IMR-90 (cell line): ENCODE data around the gene HFM1. TPM values are rescaled to one million over a fixed set of nuclear protein-coding genes. Genes with fewer than 3 reads are reported as not detected.

Source experiments
- ATAC-seq: fragments of 200-7000 bp; cut with Tn5 transposase; 2 replicates; pipeline ENCODE4 v1.9.1; 2020; ENCODE audit warnings: low read depth, mild to moderate bottlenecking, moderate library complexity
- BruUV-seq: library from RNA; stranded (reverse); fragments of 400-500 nt; replicated peaks from 2 replicates; lab custom pipeline; 2021; lab: Mats Ljungman, UMichigan
- CTCF ChIA-PET: fragments of 300-600 bp; formaldehyde crosslinking; extraction: SDS; loops from one replicate; lab custom pipeline; 2021; ENCODE audit warnings: antibody characterized with exemption; lab: Yijun Ruan, JAX
- POLR2A ChIA-PET: fragments of 300-600 bp; sonication (Branson Sonifier 250); formaldehyde crosslinking; loops from one replicate; lab custom pipeline; 2022; ENCODE audit warnings: antibody characterized with exemption; ENCODE audit not compliant: unreplicated experiment; lab: Charles Lee
- DNase-seq: peaks from one replicate; pipeline ENCODE4 v3.0.0; 2013
- H2AFZ ChIP-seq: replicated peaks from 2 replicates; pipeline ENCODE3; 2013; ENCODE audit warnings: low read length, mild to moderate bottlenecking; ENCODE audit not compliant: poor library complexity
- H2AK5ac ChIP-seq: 2 replicates; pipeline ENCODE4 v1.6.1; 2013; ENCODE audit warnings: low read depth, low read length, inconsistent platforms
- H2AK9ac ChIP-seq: replicated peaks from 2 replicates; pipeline ENCODE3; 2013; ENCODE audit warnings: mild to moderate bottlenecking, low read depth, low read length, moderate library complexity; ENCODE audit not compliant: poor library complexity
- H2BK120ac ChIP-seq: 2 replicates; pipeline ENCODE4 v1.6.1; 2013; ENCODE audit warnings: low read depth, low read length, inconsistent platforms
- H2BK15ac ChIP-seq: 3 replicates; pipeline ENCODE4 v1.6.1; 2013; ENCODE audit warnings: low read depth, low read length, inconsistent platforms
- H2BK20ac ChIP-seq: 2 replicates; pipeline ENCODE4 v1.6.1; 2013; ENCODE audit warnings: low read depth, mild to moderate bottlenecking, inconsistent platforms, low read length, moderate library complexity
- H2BK5ac ChIP-seq: 2 replicates; pipeline ENCODE4 v1.6.1; 2013; ENCODE audit warnings: mild to moderate bottlenecking, low read depth, low read length, inconsistent platforms; ENCODE audit not compliant: poor library complexity, severe bottlenecking
- H3K14ac ChIP-seq: replicated peaks from 2 replicates; pipeline ENCODE4 v1.6.1; 2013; ENCODE audit warnings: low read depth, low read length, inconsistent platforms
- H3K18ac ChIP-seq: 2 replicates; pipeline ENCODE4 v1.6.1; 2013; ENCODE audit warnings: low read depth, low read length, control low read depth
- H3K23ac ChIP-seq: 2 replicates; pipeline ENCODE4 v1.6.1; 2013; ENCODE audit warnings: low read depth, low read length, inconsistent platforms
- H3K27ac ChIP-seq: 2 replicates; pipeline ENCODE4 v1.5.1; 2013; ENCODE audit warnings: mild to moderate bottlenecking, control low read depth, low read length; ENCODE audit not compliant: insufficient read depth
- H3K27me3 ChIP-seq: 2 replicates; pipeline ENCODE4 v1.6.1; 2013; ENCODE audit warnings: low read length; ENCODE audit not compliant: control insufficient read depth, insufficient read depth
- H3K36me3 ChIP-seq: 2 replicates; pipeline ENCODE4 v1.6.1; 2013; ENCODE audit warnings: low read length, mixed read lengths; ENCODE audit not compliant: control insufficient read depth, insufficient read depth
- H3K4ac ChIP-seq: 2 replicates; pipeline ENCODE4 v1.6.1; 2013; ENCODE audit warnings: low read depth, low read length, inconsistent platforms
- H3K4me1 ChIP-seq: 2 replicates; pipeline ENCODE4 v1.6.1; 2013; ENCODE audit warnings: low read length, mixed read lengths; ENCODE audit not compliant: control insufficient read depth, insufficient read depth
- H3K4me2 ChIP-seq: 2 replicates; pipeline ENCODE4 v1.6.1; 2013; ENCODE audit warnings: low read depth, mild to moderate bottlenecking, control low read depth, low read length, moderate library complexity
- H3K4me3 ChIP-seq: 2 replicates; pipeline ENCODE4 v1.5.1; 2013; ENCODE audit warnings: low read depth, mild to moderate bottlenecking, control low read depth, low read length, moderate library complexity; ENCODE audit not compliant: insufficient read depth
- H3K56ac ChIP-seq: 2 replicates; pipeline ENCODE4 v1.6.1; 2013; ENCODE audit warnings: low read length, inconsistent platforms; ENCODE audit not compliant: insufficient read depth; ENCODE audit errors: extremely low read depth
- H3K79me1 ChIP-seq, 2 experiments: 2 replicates each; pipeline ENCODE4 v1.6.1; 2013; ENCODE audit warnings: low read length in 2 of 2, inconsistent platforms in 1 of 2, low read depth in 1 of 2
- H3K9ac ChIP-seq: 2 replicates; pipeline ENCODE4 v1.6.1; 2013; ENCODE audit warnings: low read depth, low read length, control low read depth
- H3K9me1 ChIP-seq: 2 replicates; pipeline ENCODE4 v1.6.1; 2013; ENCODE audit warnings: low read length, inconsistent platforms; ENCODE audit not compliant: insufficient read depth
- H3K9me3 ChIP-seq: 2 replicates; pipeline ENCODE4 v1.6.1; 2013; ENCODE audit warnings: low read length; ENCODE audit not compliant: control insufficient read depth, insufficient read depth
- H4K20me1 ChIP-seq: 2 replicates; pipeline ENCODE4 v1.6.1; 2013; ENCODE audit warnings: low read length, inconsistent platforms; ENCODE audit not compliant: insufficient read depth
- H4K5ac ChIP-seq: 2 replicates; pipeline ENCODE4 v1.6.1; 2013; ENCODE audit warnings: mild to moderate bottlenecking, low read depth, low read length, control low read depth
- H4K8ac ChIP-seq, 2 experiments: 2 replicates each; pipeline ENCODE4 v1.6.1; 2013; ENCODE audit warnings: low read depth in 2 of 2, low read length in 2 of 2, control low read depth in 1 of 2, inconsistent platforms in 1 of 2
- H4K91ac ChIP-seq: 2 replicates; pipeline ENCODE4 v1.6.1; 2013; ENCODE audit warnings: low read depth, low read length, inconsistent platforms; ENCODE audit not compliant: insufficient read depth
- BHLHE40 ChIP-seq: fragments of 150-350 bp; IDR thresholded peaks from 2 replicates; pipeline ENCODE4 v1.6.1; 2016; ENCODE audit warnings: mild to moderate bottlenecking, low read depth, low read length
- CEBPB ChIP-seq: IDR thresholded peaks from 2 replicates; pipeline ENCODE4 v1.6.1; 2012; ENCODE audit warnings: low read depth, low read length, improper control_type of control experiment
- CHD1 ChIP-seq: IDR thresholded peaks from 2 replicates; pipeline ENCODE4 v1.6.1; 2012; ENCODE audit warnings: low read depth, low read length, improper control_type of control experiment
- ELK1 ChIP-seq: fragments of 150-350 bp; IDR thresholded peaks from 2 replicates; pipeline ENCODE4 v1.6.1; 2016; ENCODE audit warnings: low read depth, mild to moderate bottlenecking, low read length, moderate library complexity, borderline replicate concordance
- FOS ChIP-seq: fragments of 150-350 bp; IDR thresholded peaks from 2 replicates; pipeline ENCODE4 v1.6.1; 2016; ENCODE audit warnings: low read depth, low read length
- MAFK ChIP-seq: IDR thresholded peaks from 2 replicates; pipeline ENCODE4 v1.6.1; 2012; ENCODE audit warnings: low read depth, low read length, improper control_type of control experiment
- MAZ ChIP-seq: IDR thresholded peaks from 2 replicates; pipeline ENCODE4 v1.6.1; 2012; ENCODE audit warnings: low read depth, mild to moderate bottlenecking, low read length, improper control_type of control experiment, moderate library complexity, borderline replicate concordance
- MXI1 ChIP-seq: IDR thresholded peaks from 2 replicates; pipeline ENCODE4 v1.6.1; 2012; ENCODE audit warnings: low read depth, mild to moderate bottlenecking, low read length, moderate library complexity, borderline replicate concordance
- NFE2L2 ChIP-seq: fragments of 150-350 bp; IDR thresholded peaks from 2 replicates; pipeline ENCODE4 v1.6.1; 2016; ENCODE audit warnings: low read depth, mild to moderate bottlenecking, low read length
- POLR2A ChIP-seq: IDR thresholded peaks from 2 replicates; pipeline ENCODE4 v1.6.1; 2012; ENCODE audit warnings: mild to moderate bottlenecking, low read depth, low read length
- RAD21 ChIP-seq: IDR thresholded peaks from 2 replicates; pipeline ENCODE4 v1.6.1; 2012; ENCODE audit warnings: low read length, improper control_type of control experiment
- RCOR1 ChIP-seq: IDR thresholded peaks from 2 replicates; pipeline ENCODE4 v1.6.1; 2012; ENCODE audit warnings: mild to moderate bottlenecking, low read length, improper control_type of control experiment; ENCODE audit not compliant: insufficient replicate concordance
- RFX5 ChIP-seq: IDR thresholded peaks from 2 replicates; pipeline ENCODE4 v1.8.0; 2012; ENCODE audit warnings: low read depth, mild to moderate bottlenecking, low read length, moderate library complexity
- SMC3 ChIP-seq: fragments of 150-350 bp; IDR thresholded peaks from 2 replicates; pipeline ENCODE4 v1.6.1; 2016; ENCODE audit warnings: low read depth, mild to moderate bottlenecking, antibody characterized with exemption, low read length, moderate library complexity
- USF2 ChIP-seq: fragments of 150-350 bp; IDR thresholded peaks from 2 replicates; pipeline ENCODE4 v1.6.1; 2017; ENCODE audit warnings: mild to moderate bottlenecking, antibody characterized with exemption, low read length, low read depth
- WGBS, 2 experiments: methylation state at CpG; one replicate each; pipeline versions ENCODE4 v1.1.5 to v1.1.7; 2013; ENCODE audit warnings: missing lambda C conversion rate in 2 of 2; ENCODE audit not compliant: insufficient read length in 1 of 2; ENCODE audit errors: extremely low coverage in 2 of 2; 5-methylcytosine and 5-hydroxymethylcytosine counted together
- dilution Hi-C: fragments of 300-500 bp; cut with HindIII; formaldehyde crosslinking; loops from one replicate; pipeline ENCODE4 v1.14.3; 2018; ENCODE audit warnings: low sequenced_read_pairs; ENCODE audit not compliant: unreplicated experiment
- in situ Hi-C: fragments of 300-500 bp; cut with MboI; formaldehyde crosslinking; loops from 3 replicates; pipeline ENCODE4 v1.14.3; 2019; ENCODE audit warnings: low sequenced_read_pairs, inconsistent platforms, mixed read lengths
- intact Hi-C: fragments of 100-400 bp; cut with micrococcal nuclease; formaldehyde crosslinking; loops from 2 replicates; pipeline ENCODE4 v1.10.0; 2022
- polyA plus RNA-seq, 3 experiments: library from polyadenylated mRNA; depleted of rRNA; stranded (reverse); fragments of >200 nt; gene quantifications; 2 replicates each; pipeline ENCODE4 v1.2.3, GENCODE V29; 2012; ENCODE audit warnings: low replicate concordance in 1 of 3
- total RNA-seq: library from RNA; depleted of rRNA; stranded (reverse); fragments of >200 nt; gene quantifications from 2 replicates; pipeline ENCODE4 v1.2.3, GENCODE V29; 2012
- TF ChIP-seq, protein P1 (sequence below): conservative IDR thresholded peaks from 2 replicates; pipeline ENCODE4 v1.5.1; 2012; ENCODE audit warnings: mild to moderate bottlenecking, low read depth, low read length, improper control_type of control experiment

HFM1 gene
- total and polyA plus RNA-seq, 2 of the 4 experiments (the other 2 are of a cell fraction) = 0.15 to 0.18 TPM

DNA sequence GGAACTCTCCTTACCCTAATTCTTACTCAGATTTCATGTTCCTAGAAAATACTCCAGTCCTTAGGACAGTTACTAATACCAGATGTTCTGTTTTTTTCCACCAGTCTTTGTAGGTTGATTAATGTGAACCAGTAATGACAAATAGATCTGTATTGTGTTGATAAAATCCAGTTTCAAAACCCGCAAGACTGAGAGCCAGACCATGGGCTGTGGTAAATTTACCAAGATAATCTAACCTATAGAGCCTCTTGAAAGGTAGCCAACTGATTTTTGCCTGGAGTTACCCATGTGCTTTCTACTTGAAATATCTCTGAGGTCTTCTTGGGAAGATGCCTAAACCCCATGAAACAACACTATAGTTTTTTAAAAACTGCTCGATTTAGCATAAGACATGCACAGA is 49.5 kb upstream of the HFM1 start:
- no peaks in the 10 kb centered on the region for H3K9me1 ChIP-seq
- H3K4ac ChIP-seq = no peak overlapping the region
- ChIA-PET CTCF (no interaction called here), POLR2A (no interaction called here)
- no peak overlapping the region for H2BK15ac ChIP-seq
- H3K18ac ChIP-seq = no peak overlapping the region
- no peak overlapping the region for H2BK20ac ChIP-seq
- no peaks in the 10 kb centered on the region for H3K27me3 ChIP-seq
- H4K20me1 ChIP-seq = no peaks in the 10 kb centered on the region
- intact Hi-C loops (no loop called here), in situ Hi-C loops (no loop called here), dilution Hi-C loops (no loop called here)
- H3K23ac ChIP-seq = no peak overlapping the region
- no peak overlapping the region for H4K91ac ChIP-seq
- no TSS peak for BruUV-seq
- no peak overlapping the region for H3K9ac ChIP-seq
- H3K4me3 ChIP-seq = no peak overlapping the region
- H2AK5ac ChIP-seq = no peak overlapping the region
- H4K5ac ChIP-seq = no peak overlapping the region
- no CpG with 5 or more reads among the region's 2 CpGs for WGBS, 2 experiments
- no peak overlapping the region for H3K56ac ChIP-seq
- no peak overlapping the region for H2AK9ac ChIP-seq
- no peaks in the 10 kb centered on the region for H3K4me1 ChIP-seq
- no peaks in the 10 kb centered on the region for H3K36me3 ChIP-seq
- H3K27ac ChIP-seq = no peak overlapping the region
- H3K14ac ChIP-seq = no peak overlapping the region
- H3K79me1 ChIP-seq = no peaks in the 10 kb centered on the region
- TF ChIP-seq NFE2L2 = no peak
- TF ChIP-seq CHD1 = no peak
- TF ChIP-seq RAD21 = no peak
- no peak for TF ChIP-seq MXI1
- TF ChIP-seq POLR2A = no peak
- no peak for TF ChIP-seq FOS
- no peak for TF ChIP-seq MAZ
- TF ChIP-seq, protein P1, sequence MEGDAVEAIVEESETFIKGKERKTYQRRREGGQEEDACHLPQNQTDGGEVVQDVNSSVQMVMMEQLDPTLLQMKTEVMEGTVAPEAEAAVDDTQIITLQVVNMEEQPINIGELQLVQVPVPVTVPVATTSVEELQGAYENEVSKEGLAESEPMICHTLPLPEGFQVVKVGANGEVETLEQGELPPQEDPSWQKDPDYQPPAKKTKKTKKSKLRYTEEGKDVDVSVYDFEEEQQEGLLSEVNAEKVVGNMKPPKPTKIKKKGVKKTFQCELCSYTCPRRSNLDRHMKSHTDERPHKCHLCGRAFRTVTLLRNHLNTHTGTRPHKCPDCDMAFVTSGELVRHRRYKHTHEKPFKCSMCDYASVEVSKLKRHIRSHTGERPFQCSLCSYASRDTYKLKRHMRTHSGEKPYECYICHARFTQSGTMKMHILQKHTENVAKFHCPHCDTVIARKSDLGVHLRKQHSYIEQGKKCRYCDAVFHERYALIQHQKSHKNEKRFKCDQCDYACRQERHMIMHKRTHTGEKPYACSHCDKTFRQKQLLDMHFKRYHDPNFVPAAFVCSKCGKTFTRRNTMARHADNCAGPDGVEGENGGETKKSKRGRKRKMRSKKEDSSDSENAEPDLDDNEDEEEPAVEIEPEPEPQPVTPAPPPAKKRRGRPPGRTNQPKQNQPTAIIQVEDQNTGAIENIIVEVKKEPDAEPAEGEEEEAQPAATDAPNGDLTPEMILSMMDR = no peak
- TF ChIP-seq RCOR1 = no peak
- no peak for TF ChIP-seq BHLHE40
- no peak for TF ChIP-seq CEBPB
- TF ChIP-seq RFX5 = no peak
- no peak for TF ChIP-seq USF2
- no peak for TF ChIP-seq SMC3
- TF ChIP-seq ELK1 = no peak
- no peak for TF ChIP-seq MAFK
- no peak for ATAC-seq
- H4K8ac ChIP-seq = no peak overlapping the region
- H2BK120ac ChIP-seq = no peak overlapping the region
- no peak overlapping the region for H2AFZ ChIP-seq
- no peak overlapping the region for H2BK5ac ChIP-seq
- no peak overlapping the region for H3K4me2 ChIP-seq
- H3K9me3 ChIP-seq = no peaks in the 10 kb centered on the region
- DNase-seq = no peak
